Lung (tissue), 12 donors: ENCODE measurements around the gene NT5C1B. TPM values are rescaled to one million over a fixed set of nuclear protein-coding genes. Genes with fewer than 3 reads are reported as not detected.

Source experiments
- ATAC-seq: fragments of 200-7000 bp; cut with Tn5 transposase; one replicate; pipeline ENCODE4 v1.9.1; 2020; ENCODE audit warnings: moderate number of reproducible peaks; ENCODE audit not compliant: insufficient read depth, low FRiP score
- DNase-seq, 3 donors: peaks; one replicate each; pipeline ENCODE4 v3.0.0-alpha.2; 2013 to 2017
- H3K27ac ChIP-seq, 2 donors: one replicate each; pipeline ENCODE4 v1.5.1; 2013; ENCODE audit warnings: mild to moderate bottlenecking in 2 of 2, moderate library complexity in 2 of 2, control low read depth in 1 of 2, inconsistent platforms in 1 of 2, low read depth in 1 of 2, low read length in 1 of 2
- H3K27me3 ChIP-seq, 3 donors: one replicate each; pipeline ENCODE4 v1.5.1; 2013; ENCODE audit warnings: low read length in 2 of 3; ENCODE audit not compliant: control insufficient read depth in 3 of 3, insufficient read depth in 3 of 3
- H3K36me3 ChIP-seq, 4 donors: one replicate each; pipeline ENCODE4 v1.5.1; 2013; ENCODE audit warnings: low read length in 4 of 4, mild to moderate bottlenecking in 1 of 4, moderate library complexity in 1 of 4; ENCODE audit not compliant: control insufficient read depth in 4 of 4, insufficient read depth in 4 of 4
- H3K4me1 ChIP-seq, 5 donors: one replicate each; pipeline ENCODE4 v1.5.1; 2013; ENCODE audit warnings: low read length in 5 of 5, mild to moderate bottlenecking in 2 of 5, moderate library complexity in 1 of 5; ENCODE audit not compliant: control insufficient read depth in 5 of 5, insufficient read depth in 5 of 5
- H3K4me3 ChIP-seq: one replicate; pipeline ENCODE4 v1.5.1; 2013; ENCODE audit warnings: mild to moderate bottlenecking, control low read depth, moderate library complexity
- H3K9ac ChIP-seq, 2 donors: one replicate each; pipeline ENCODE4 v1.5.1; 2013; ENCODE audit warnings: low read length in 2 of 2, control low read depth in 1 of 2; ENCODE audit not compliant: insufficient read depth in 1 of 2
- H3K9me3 ChIP-seq, 4 donors: one replicate each; pipeline ENCODE4 v1.5.1; 2013; ENCODE audit warnings: low read length in 3 of 4, mild to moderate bottlenecking in 1 of 4, moderate library complexity in 1 of 4; ENCODE audit not compliant: control insufficient read depth in 4 of 4, insufficient read depth in 3 of 4
- CTCF ChIP-seq: IDR thresholded peaks from 2 replicates; pipeline ENCODE4 v1.5.1; 2012; ENCODE audit warnings: mild to moderate bottlenecking; ENCODE audit errors: control extremely low read depth, extremely low read depth
- WGBS, 2 donors: extraction: QIAGEN DNeasy Blood & Tissue Kit; methylation state at CpG; one replicate each; pipeline ENCODE4 v1.1.7; 2013; 5-methylcytosine and 5-hydroxymethylcytosine counted together
- polyA plus RNA-seq, 2 donors: library from polyadenylated mRNA; stranded (reverse); fragments of 200-250 nt; gene quantifications; one replicate each; pipeline ENCODE4 v1.2.1, GENCODE V29; 2013
- total RNA-seq, 2 donors: library from RNA; depleted of rRNA in 1 of 2; stranded (reverse); fragments of >200 nt in 1 of 2; gene quantifications; one replicate each; pipeline ENCODE4 v1.2.1, GENCODE V29; 2014 to 2021
- donor health status: control.
- donor health status: control.
- donor health status: Bipolar disorder and iron deficiency.
- donor health status: healthy.
- donor health status: DM: yes; HTN: yes; CAD: no.

NT5C1B gene
- total and polyA plus RNA-seq, 4 donors = not detected

GRCh38 chr2:18610651-18611050 lies 21.3 kb upstream of the NT5C1B start:
- Histone ChIP-seq H3K9me3 (no peaks in the 10 kb centered on the region), H3K36me3 (no peaks in the 10 kb centered on the region), H3K27me3 (no peaks in the 10 kb centered on the region), H3K9ac (no peak overlapping the region), H3K27ac (no peak overlapping the region), H3K4me1 (peaks cover 0 to 7% (median 4%) of the 10 kb centered on the region in 5 donors), H3K4me3 (no peak overlapping the region)
- 93 to 96% methylated on average over 1 of the region's 1 CpG for WGBS, 2 donors
- ATAC-seq (no peak), DNase-seq (no peak)
- TF ChIP-seq CTCF = no peak

GRCh38 chr2:18610090-18610489 lies 20.7 kb upstream of the NT5C1B start:
- DNase-seq = peak in 1 of 3 donors; percentile 61
- Histone ChIP-seq H3K4me3 (no peak overlapping the region), H3K9ac (no peak overlapping the region), H3K4me1 (peaks cover 0 to 10% (median 7%) of the 10 kb centered on the region in 5 donors), H3K27ac (no peak overlapping the region), H3K9me3 (no peaks in the 10 kb centered on the region), H3K36me3 (no peaks in the 10 kb centered on the region), H3K27me3 (no peaks in the 10 kb centered on the region)
- TF ChIP-seq CTCF = no peak
- whole genome bisulfite sequencing, 2 donors = 42 to 54% methylated on average over 1 of the region's 1 CpG
- no peak for ATAC-seq

- H3K9ac ChIP-seq = no peak overlapping the region
- H3K36me3 ChIP-seq = no peaks in the 10 kb centered on the region
- no peak overlapping the region for H3K27ac ChIP-seq
- H3K9me3 ChIP-seq = no peaks in the 10 kb centered on the region
- ATAC-seq (no peak), DNase-seq (no peak)
- no peaks in the 10 kb centered on the region for H3K27me3 ChIP-seq
- peaks cover 0 to 31% (median 11%) of the 10 kb centered on the region in 5 donors for H3K4me1 ChIP-seq
- H3K4me3 ChIP-seq = no peak overlapping the region
- no peak for TF ChIP-seq CTCF
Measured at GRCh38 chr2:18605115-18605514, 15.7 kb upstream of the NT5C1B start.

GRCh38 chr2:18604531-18604885 lies 15.1 kb upstream of the NT5C1B start:
- peaks cover 0 to 37% (median 17%) of the 10 kb centered on the region in 5 donors for H3K4me1 ChIP-seq
- no peak overlapping the region for H3K27ac ChIP-seq
- no peak for ATAC-seq

More at GRCh38 chr2:18604531-18604885, 15.1 kb upstream of the NT5C1B start:
- Histone ChIP-seq H3K4me3 (no peak overlapping the region), H3K9me3 (no peaks in the 10 kb centered on the region), H3K36me3 (no peaks in the 10 kb centered on the region), H3K9ac (no peak overlapping the region), H3K27me3 (no peaks in the 10 kb centered on the region)
- DNase-seq = no peak
- no peak for TF ChIP-seq CTCF
- WGBS, 2 donors = 74 to 75% methylated on average over 2 of the region's 2 CpGs
